Neuron (in vitro differentiated cells): Measurements from ENCODE around the gene TAAR5.
"Not testable (repeated sequence)": the region's sequence is repeated elsewhere in the genome, so short reads cannot be mapped to it uniquely, and the experiment has no call there.

Experiments used
- H2AFZ ChIP-seq: one replicate; pipeline ENCODE4 v1.6.1; 2013; ENCODE audit warnings: low read depth, mild to moderate bottlenecking, inconsistent platforms, low read length, moderate library complexity
- H3K27me3 ChIP-seq: one replicate; pipeline ENCODE4 v1.6.1; 2013; ENCODE audit warnings: low read length; ENCODE audit not compliant: insufficient read depth
- H3K36me3 ChIP-seq: one replicate; pipeline ENCODE4 v1.6.1; 2013; ENCODE audit warnings: low read length; ENCODE audit not compliant: insufficient read depth
- H3K4me1 ChIP-seq: one replicate; pipeline ENCODE4 v1.6.1; 2013; ENCODE audit warnings: low read length; ENCODE audit not compliant: insufficient read depth
- H3K4me3 ChIP-seq: 2 replicates; pipeline ENCODE4 v1.5.1; 2013; ENCODE audit warnings: mild to moderate bottlenecking, low read length, moderate library complexity
- H3K9me3 ChIP-seq: one replicate; pipeline ENCODE4 v1.6.1; 2013; ENCODE audit warnings: low read length

Gene TAAR5

DNA sequence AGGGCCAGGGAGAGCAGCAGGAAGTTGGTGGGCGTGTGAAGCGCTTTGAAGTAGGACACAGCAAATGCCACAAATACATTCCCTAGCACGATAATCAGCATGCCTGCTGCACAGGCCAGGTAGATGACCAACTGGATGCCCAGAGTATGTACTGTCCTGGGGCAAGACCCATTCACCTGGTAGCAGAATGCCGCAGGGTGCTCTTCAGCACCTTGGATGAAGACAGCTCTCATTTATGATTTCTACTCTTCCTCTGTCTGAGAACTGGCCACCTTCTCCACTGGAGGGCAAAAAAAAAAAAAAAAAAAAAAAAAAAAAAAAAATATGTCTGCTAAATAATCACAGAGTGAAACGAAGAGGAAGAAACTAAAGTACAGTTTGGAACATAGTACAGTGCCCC, at the start of gene TAAR5:
TSS of gene TAAR5 (minus strand) at position 288 of the 400 bp plus-strand sequence. CDS start at position 233, 55 bp downstream.
- H3K4me1 ChIP-seq: no peaks in the 10 kb centered on the region
- H2AFZ ChIP-seq: no peak within 1 kb of the TSS
- H3K36me3 ChIP-seq: no peaks in the 10 kb centered on the region
- no peaks in the 10 kb centered on the region for H3K9me3 ChIP-seq
- H3K27me3 ChIP-seq: no peaks in the 10 kb centered on the region
- no peak within 1 kb of the TSS for H3K4me3 ChIP-seq

- H2AFZ ChIP-seq, H3K27me3 ChIP-seq, H3K36me3 ChIP-seq, H3K4me3 ChIP-seq, H3K4me1 ChIP-seq, H3K9me3 ChIP-seq: not testable (repeated sequence)
Observed at GRCh38 chr6:132637135-132637534, 47.6 kb upstream of the TAAR5 start.

GRCh38 chr6:132635906-132636305, 46.4 kb upstream of the TAAR5 start:
- H3K4me3 ChIP-seq, H3K9me3 ChIP-seq, H3K36me3 ChIP-seq, H3K27me3 ChIP-seq, H3K4me1 ChIP-seq, H2AFZ ChIP-seq: not testable (repeated sequence)

DNA sequence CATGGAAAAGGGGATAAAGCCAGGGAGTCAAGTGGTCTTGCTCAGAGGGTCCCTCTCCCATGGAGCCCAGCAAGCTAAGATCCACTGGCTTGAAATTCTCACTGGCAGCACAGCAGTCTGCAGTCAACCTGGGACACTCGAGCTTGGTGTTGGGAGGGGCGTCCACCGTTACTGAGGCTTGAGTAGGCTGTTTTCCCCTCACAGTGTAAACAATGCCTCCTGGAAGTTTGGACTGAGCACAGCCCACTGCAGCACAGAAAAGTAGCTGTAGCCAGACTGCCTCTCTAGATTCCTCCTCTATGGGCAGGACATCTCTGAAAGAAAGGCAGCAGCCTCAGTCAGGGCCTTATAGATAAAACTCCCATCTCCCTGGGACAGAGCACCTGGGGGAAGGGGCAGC, 45.7 kb upstream of the TAAR5 start:
- H3K4me3 ChIP-seq, H2AFZ ChIP-seq, H3K36me3 ChIP-seq, H3K27me3 ChIP-seq, H3K4me1 ChIP-seq, H3K9me3 ChIP-seq: not testable (repeated sequence)

DNA sequence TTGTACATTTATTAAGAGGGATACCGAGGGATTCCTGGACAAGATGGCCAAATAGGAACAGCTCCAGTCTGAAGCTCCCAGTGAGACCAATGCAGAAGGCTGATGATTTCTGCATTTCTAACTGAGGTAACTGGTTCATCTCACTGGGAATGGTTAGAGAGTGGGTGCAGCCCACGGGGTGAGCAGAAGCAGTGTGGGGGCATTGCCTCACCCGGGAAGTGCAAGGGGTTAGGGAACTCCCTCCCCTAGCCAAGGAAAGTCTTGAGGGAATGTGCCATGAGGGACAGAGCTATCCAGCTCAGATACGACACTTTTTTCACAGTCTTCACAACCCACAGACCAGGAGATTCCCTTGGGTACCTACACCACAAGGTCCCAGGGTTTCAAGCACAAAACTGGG, 45.3 kb upstream of the TAAR5 start:
- Histone ChIP-seq H3K9me3 (no peaks in the 10 kb centered on the region), H3K36me3 (no peaks in the 10 kb centered on the region), H3K4me3 (no peak overlapping the region), H2AFZ (no peak overlapping the region), H3K4me1 (no peaks in the 10 kb centered on the region), H3K27me3 (no peaks in the 10 kb centered on the region)

- H3K27me3 ChIP-seq: no peaks in the 10 kb centered on the region
- no peak overlapping the region for H2AFZ ChIP-seq
- no peaks in the 10 kb centered on the region for H3K36me3 ChIP-seq
- H3K4me1 ChIP-seq: no peaks in the 10 kb centered on the region
- H3K4me3 ChIP-seq: no peak overlapping the region
- no peaks in the 10 kb centered on the region for H3K9me3 ChIP-seq
Observed at GRCh38 chr6:132633362-132633761, 43.8 kb upstream of the TAAR5 start.

DNA sequence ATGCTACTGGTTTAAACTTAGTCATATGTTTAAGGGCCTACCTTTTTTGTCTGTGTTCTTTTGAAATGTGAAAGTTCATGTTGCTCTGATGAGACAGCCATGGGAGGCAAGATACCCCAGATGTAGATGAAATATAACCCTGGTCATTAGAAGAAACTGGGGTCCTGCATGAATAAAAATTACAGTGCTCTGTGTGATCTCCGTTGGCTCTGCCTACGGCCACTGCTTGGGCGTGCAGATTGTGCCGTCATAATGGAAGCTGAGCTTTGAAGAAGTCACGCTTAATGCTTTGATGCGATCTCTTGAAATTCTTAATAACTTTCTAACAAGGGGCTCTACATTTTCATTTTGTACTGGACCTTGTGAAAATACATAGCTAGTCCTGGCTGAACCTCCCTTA, 34.6 kb upstream of the TAAR5 start, which contains the start of gene TAAR2:
TSS of gene TAAR2 (minus strand) at position 101 of the 400 bp plus-strand sequence. CDS start at position 101, 0 bp downstream.
- Histone ChIP-seq H3K27me3 (no peaks in the 10 kb centered on the region), H3K9me3 (no peaks in the 10 kb centered on the region), H2AFZ (no peak within 1 kb of the TSS), H3K4me3 (no peak within 1 kb of the TSS), H3K4me1 (no peaks in the 10 kb centered on the region), H3K36me3 (no peaks in the 10 kb centered on the region)

DNA sequence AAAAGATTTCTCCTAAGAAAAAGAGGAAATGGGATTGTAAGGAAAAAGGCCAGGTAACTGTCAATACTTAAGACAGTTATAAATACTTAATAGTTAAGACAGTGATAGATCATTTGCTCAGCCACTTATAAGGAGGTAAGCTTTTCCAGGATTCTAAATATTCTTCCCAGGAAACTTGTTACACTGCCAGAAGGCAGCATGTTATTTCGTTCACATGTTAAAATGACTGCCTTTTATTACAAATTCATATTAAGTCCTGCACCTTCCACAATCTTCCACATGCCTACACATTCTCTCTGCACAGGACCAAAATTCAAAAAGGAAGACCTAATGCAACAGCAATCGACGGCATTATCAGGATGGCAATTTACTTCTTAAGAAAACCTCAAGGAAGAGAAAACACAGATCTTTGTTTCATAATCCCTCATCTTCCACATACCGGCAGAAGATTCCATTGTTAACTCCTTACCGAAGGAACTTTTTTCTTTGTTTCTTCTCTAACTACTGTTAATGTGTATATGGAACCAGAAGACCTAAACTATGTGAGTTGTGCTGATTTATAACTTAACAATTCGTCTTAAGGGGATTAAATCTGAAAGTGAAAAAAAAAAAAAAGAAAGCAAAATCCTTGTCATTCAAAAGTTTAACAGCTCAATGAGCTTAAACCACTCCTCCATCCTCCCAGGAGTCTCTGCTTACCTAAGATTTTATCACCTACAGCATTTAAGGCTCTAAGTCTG, 33.7 kb upstream of the TAAR5 start:
- no peak overlapping the region for H2AFZ ChIP-seq
- H3K27me3 ChIP-seq: no peaks in the 10 kb centered on the region
- H3K4me1 ChIP-seq: no peaks in the 10 kb centered on the region
- no peaks in the 10 kb centered on the region for H3K9me3 ChIP-seq
- H3K36me3 ChIP-seq: no peaks in the 10 kb centered on the region
- no peak overlapping the region for H3K4me3 ChIP-seq

GRCh38 chr6:132616677-132617076, 27.1 kb upstream of the TAAR5 start:
- H3K36me3 ChIP-seq: no peaks in the 10 kb centered on the region
- peak overlapping the region; percentile 33 for H2AFZ ChIP-seq
- H3K4me1 ChIP-seq: peaks cover 14% of the 10 kb centered on the region
- H3K9me3 ChIP-seq: no peaks in the 10 kb centered on the region
- H3K27me3 ChIP-seq: no peaks in the 10 kb centered on the region
- no peak overlapping the region for H3K4me3 ChIP-seq

DNA sequence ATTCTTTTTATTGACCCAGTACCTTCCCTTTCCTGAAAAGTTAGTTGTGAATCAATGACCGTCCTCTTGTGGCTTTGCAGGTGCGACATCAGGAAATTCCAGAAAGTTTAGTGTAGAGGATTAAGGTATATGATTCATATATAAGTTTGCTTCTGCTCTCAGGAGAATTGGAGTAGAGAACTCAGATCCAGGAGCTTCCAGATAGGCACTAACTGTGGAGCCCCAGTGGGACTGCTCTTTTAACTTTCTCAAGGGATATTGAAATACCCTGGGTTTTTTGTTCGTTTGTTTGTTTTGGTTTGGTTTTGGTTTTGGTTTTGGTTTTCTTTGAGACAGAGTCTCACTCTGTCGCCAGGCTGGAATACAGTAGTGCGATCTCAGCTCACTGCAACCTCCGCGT, 25.0 kb upstream of the TAAR5 start:
- peaks cover 19% of the 10 kb centered on the region for H3K4me1 ChIP-seq
- no peaks in the 10 kb centered on the region for H3K36me3 ChIP-seq
- H3K9me3 ChIP-seq: no peaks in the 10 kb centered on the region
- H3K4me3 ChIP-seq: no peak overlapping the region
- no peak overlapping the region for H2AFZ ChIP-seq
- H3K27me3 ChIP-seq: no peaks in the 10 kb centered on the region

GRCh38 chr6:132612449-132613108, 23.0 kb upstream of the TAAR5 start:
- Histone ChIP-seq H3K9me3 (no peaks in the 10 kb centered on the region), H3K4me3 (no peak overlapping the region), H2AFZ (no peak overlapping the region), H3K36me3 (no peaks in the 10 kb centered on the region), H3K4me1 (peaks cover 29% of the 10 kb centered on the region), H3K27me3 (no peaks in the 10 kb centered on the region)

DNA sequence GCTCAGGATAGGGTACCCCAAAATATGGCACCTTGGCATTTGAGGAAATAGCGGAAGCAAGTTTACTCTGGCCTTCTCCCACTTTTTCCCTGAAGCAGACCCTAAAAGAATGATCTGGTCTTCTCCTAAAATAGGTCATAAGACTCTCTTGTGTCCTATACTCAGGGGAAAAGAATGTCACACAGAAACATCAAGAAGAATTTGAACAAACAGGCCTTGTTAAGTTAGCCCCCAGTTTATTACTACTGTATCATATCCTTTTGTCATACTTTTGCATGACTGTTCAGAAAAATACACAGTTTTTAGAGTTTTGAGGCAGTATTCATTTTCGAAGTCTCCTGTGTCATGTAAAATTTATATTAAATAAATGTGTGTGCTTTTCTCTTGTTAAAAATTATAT, 22.1 kb upstream of the TAAR5 start:
- Histone ChIP-seq H3K36me3 (no peaks in the 10 kb centered on the region), H3K9me3 (no peaks in the 10 kb centered on the region), H3K4me3 (no peak overlapping the region)

GRCh38 chr6:132607544-132608233, 18.1 kb upstream of the TAAR5 start:
- no peak overlapping the region for H3K4me3 ChIP-seq

More for the DNA sequence above, 22.1 kb upstream of the TAAR5 start:
- Histone ChIP-seq H3K4me1 (peaks cover 20% of the 10 kb centered on the region), H2AFZ (no peak overlapping the region), H3K27me3 (no peaks in the 10 kb centered on the region)

More at GRCh38 chr6:132607544-132608233, 18.1 kb upstream of the TAAR5 start:
- peaks cover 15% of the 10 kb centered on the region for H3K4me1 ChIP-seq
- no peaks in the 10 kb centered on the region for H3K36me3 ChIP-seq
- no peaks in the 10 kb centered on the region for H3K9me3 ChIP-seq
- no peak overlapping the region for H2AFZ ChIP-seq
- no peaks in the 10 kb centered on the region for H3K27me3 ChIP-seq
